OCI-LY7 (cell line): ENCODE measurements around the gene FUT8. TPM values are rescaled to one million over a fixed set of nuclear protein-coding genes. Genes with fewer than 3 reads are reported as not detected.

Source experiments
- BruUV-seq: library from RNA; stranded (reverse); fragments of 400-500 nt; replicated peaks from 2 replicates; lab custom pipeline; 2021; lab: Mats Ljungman, UMichigan
- CTCF ChIA-PET: fragments of 300-600 bp; sonication (Branson Sonifier 250); formaldehyde crosslinking; loops from one replicate; lab custom pipeline; 2022; ENCODE audit warnings: antibody characterized with exemption; ENCODE audit not compliant: unreplicated experiment; lab: Charles Lee
- POLR2A ChIA-PET: fragments of 300-600 bp; sonication (Branson Sonifier 250); formaldehyde crosslinking; loops from one replicate; lab custom pipeline; 2022; ENCODE audit warnings: antibody characterized with exemption; lab: Charles Lee
- DNase-seq: peaks from one replicate; pipeline ENCODE4 v3.0.0-alpha.2; 2015; ENCODE audit warnings: low spot score
- H2AFZ ChIP-seq: fragments of 200-600 bp; sonication (generic), shearing (Covaris generic); 2 replicates; pipeline ENCODE4 v1.6.1; 2014; ENCODE audit warnings: mild to moderate bottlenecking, antibody characterized with exemption, low read length, moderate library complexity
- H3K27ac ChIP-seq: fragments of 200-600 bp; sonication (generic); 2 replicates; pipeline ENCODE4 v1.5.1; 2014; ENCODE audit warnings: mixed run types, low read depth, mild to moderate bottlenecking, moderate library complexity, low read length, inconsistent platforms; ENCODE audit not compliant: poor library complexity, severe bottlenecking
- H3K36me3 ChIP-seq: fragments of 200-600 bp; sonication (generic); 2 replicates; pipeline ENCODE4 v1.6.1; 2014; ENCODE audit warnings: mild to moderate bottlenecking, antibody characterized with exemption, low read length, moderate library complexity, mixed read lengths; ENCODE audit not compliant: insufficient read depth
- H3K4me1 ChIP-seq: fragments of 200-600 bp; sonication (generic); 2 replicates; pipeline ENCODE4 v1.5.1; 2014; ENCODE audit warnings: mild to moderate bottlenecking, low read length; ENCODE audit not compliant: insufficient read depth, poor library complexity, severe bottlenecking
- H3K4me2 ChIP-seq: fragments of 200-600 bp; sonication (generic); 2 replicates; pipeline ENCODE4 v1.6.1; 2014; ENCODE audit warnings: mild to moderate bottlenecking, low read length
- H3K4me3 ChIP-seq: fragments of 200-600 bp; sonication (generic); 2 replicates; pipeline ENCODE4 v1.5.1; 2014; ENCODE audit warnings: mild to moderate bottlenecking, low read depth, low read length; ENCODE audit not compliant: poor library complexity, severe bottlenecking
- H3K79me2 ChIP-seq: fragments of 200-600 bp; sonication (generic); 2 replicates; pipeline ENCODE4 v1.6.1; 2016; ENCODE audit warnings: low read depth, mild to moderate bottlenecking, low read length, moderate library complexity, mixed read lengths; ENCODE audit not compliant: insufficient read depth
- H3K9me2 ChIP-seq: fragments of 200-600 bp; sonication (generic); 2 replicates; pipeline ENCODE4 v1.6.1; 2016; ENCODE audit warnings: mild to moderate bottlenecking, low read length, mixed read lengths; ENCODE audit not compliant: insufficient read depth
- H3K9me3 ChIP-seq: fragments of 200-600 bp; sonication (generic); 2 replicates; pipeline ENCODE4 v1.6.1; 2014; ENCODE audit warnings: mild to moderate bottlenecking, mixed run types, low read length, mixed read lengths
- H4K20me1 ChIP-seq: fragments of 200-600 bp; sonication (generic); 2 replicates; pipeline ENCODE4 v1.6.1; 2014; ENCODE audit warnings: mild to moderate bottlenecking, antibody characterized with exemption, low read length, moderate library complexity, mixed read lengths; ENCODE audit not compliant: insufficient read depth
- CTCF ChIP-seq: fragments of 200-600 bp; sonication (generic); conservative IDR thresholded peaks from 2 replicates; pipeline ENCODE4 v1.5.1; 2014; ENCODE audit warnings: mild to moderate bottlenecking, antibody characterized with exemption, low read length, moderate library complexity, mixed read lengths
- EZH2phosphoT487 ChIP-seq: fragments of 200-600 bp; sonication (generic); IDR thresholded peaks from 2 replicates; pipeline ENCODE4 v1.6.1; 2018; ENCODE audit warnings: low read depth, borderline replicate concordance, mild to moderate bottlenecking, mixed run types, antibody characterized with exemption, low read length, moderate library complexity, mixed read lengths
- intact Hi-C: fragments of 100-400 bp; cut with micrococcal nuclease; formaldehyde crosslinking; loops from one replicate; pipeline ENCODE4 v1.10.0; 2022; ENCODE audit not compliant: unreplicated experiment
- total RNA-seq, 2 experiments: library from RNA; depleted of rRNA in 1 of 2; stranded (reverse); fragments of >200 nt in 1 of 2; shearing (Covaris generic) in 1 of 2; gene quantifications; 2 replicates each; pipeline ENCODE4 v1.2.3, GENCODE V29; 2014 to 2022

The FUT8 gene
- total RNA-seq, 2 experiments from 2014 or later = 90.3 to 174 TPM

- TF ChIP-seq CTCF (no peak), EZH2phosphoT487 (no peak)
- H3K27ac ChIP-seq = no peak overlapping the region
- BruUV-seq = no TSS peak
These were observed 9.3 kb upstream of the FUT8 start for GRCh38 chr14:65403231-65403630.

GRCh38 chr14:65408113-65408512, 4.4 kb upstream of the FUT8 start:
- intact Hi-C loops = no loop called here
- no peak for DNase-seq
- Histone ChIP-seq H3K36me3 (peaks cover 14% of the 10 kb centered on the region), H3K4me3 (no peak overlapping the region), H3K4me1 (peaks cover 14% of the 10 kb centered on the region), H3K9me3 (no peaks in the 10 kb centered on the region), H2AFZ (no peak overlapping the region), H3K79me2 (peaks cover 28% of the 10 kb centered on the region), H4K20me1 (no peaks in the 10 kb centered on the region), H3K27ac (no peak overlapping the region), H3K4me2 (no peak overlapping the region), H3K9me2 (no peaks in the 10 kb centered on the region)
- POLR2A ChIA-PET = interaction anchor here (0.7 to 2.4 kb wide), 4 partner anchors 10 to 104 kb away, joined by 3 to 9 read pairs (median 4); no protein-coding TSS in a partner anchor
- no TSS peak for BruUV-seq
- CTCF ChIA-PET = no interaction called here
- TF ChIP-seq CTCF (no peak), EZH2phosphoT487 (no peak)

More at GRCh38 chr14:65403231-65403630, 9.3 kb upstream of the FUT8 start:
- Histone ChIP-seq H3K79me2 (no peaks in the 10 kb centered on the region), H3K9me2 (no peaks in the 10 kb centered on the region), H3K36me3 (peaks cover 12% of the 10 kb centered on the region; the same call in 1 of the 2 replicates), H3K4me2 (no peak overlapping the region), H3K9me3 (0 out of 2 replicates have a peak, but pooled peaks cover 3% of the 10 kb centered on the region), H3K4me1 (no peaks in the 10 kb centered on the region), H4K20me1 (no peaks in the 10 kb centered on the region), H2AFZ (no peak overlapping the region), H3K4me3 (no peak overlapping the region)
- intact Hi-C loops = no loop called here
- CTCF ChIA-PET = no interaction called here
- no peak for DNase-seq
- POLR2A ChIA-PET = interaction anchor here (3.6 kb wide), 1 partner anchor 8 kb away, joined by 23 read pairs; the partner anchor contains the start of gene FUT8

- CTCF ChIA-PET = interaction anchor here (1.1 to 1.4 kb wide), 3 partner anchors 55 to 414 kb away, joined by 3 to 10 read pairs (median 8); no protein-coding TSS in a partner anchor
- peak overlapping the region; percentile 85 for H3K27ac ChIP-seq
- no TSS peak for BruUV-seq
- no peak overlapping the region; the same call in 1 of the 2 replicates for H2AFZ ChIP-seq
- DNase-seq = peak; percentile 23
- H3K9me2 ChIP-seq = no peaks in the 10 kb centered on the region
- peaks cover 7% of the 10 kb centered on the region; the same call in 1 of the 2 replicates for H4K20me1 ChIP-seq
- POLR2A ChIA-PET = interaction anchor here (0.6 to 3.8 kb wide), 25 partner anchors 9 to 311 kb away, joined by 3 to 77 read pairs (median 9); no protein-coding TSS in a partner anchor
- H3K79me2 ChIP-seq = peaks cover 53% of the 10 kb centered on the region
- H3K9me3 ChIP-seq = no peaks in the 10 kb centered on the region
- peaks cover 24% of the 10 kb centered on the region for H3K36me3 ChIP-seq
- peak overlapping the region; percentile 67 for H3K4me2 ChIP-seq
- intact Hi-C loops = loop anchor here (5.0 kb wide), 2 partner anchors 203 to 662 kb away; no protein-coding TSS in a partner anchor
- H3K4me1 ChIP-seq = peaks cover 19% of the 10 kb centered on the region
- TF ChIP-seq EZH2phosphoT487 (no peak), CTCF (0 out of 2 replicates have a peak, but pooled peaks have one; percentile 14)
- peak overlapping the region; percentile 91 for H3K4me3 ChIP-seq
These were observed 1.9 kb upstream of the FUT8 start for GRCh38 chr14:65410640-65411039.
